H1 (cell line): ENCODE measurements around the gene CCDC148. TPM values are rescaled to one million over a fixed set of nuclear protein-coding genes. Genes with fewer than 3 reads are reported as not detected.

Experiments
- BACH1 ChIP-seq: IDR thresholded peaks from 2 replicates; pipeline ENCODE4 v1.6.1; 2012; ENCODE audit warnings: low read length, improper control_type of control experiment
- CTBP2 ChIP-seq: IDR thresholded peaks from 2 replicates; pipeline ENCODE4 v1.7.0; 2011; ENCODE audit warnings: borderline replicate concordance, mild to moderate bottlenecking, moderate library complexity, mixed read lengths, low read length; ENCODE audit not compliant: insufficient read depth, insufficient read length
- KDM1A ChIP-seq: fragments of 200-600, 300-600 bp; sonication (generic); IDR thresholded peaks from 2 replicates; pipeline ENCODE4 v1.7.1; 2016; ENCODE audit warnings: mild to moderate bottlenecking, low read length, borderline replicate concordance
- TAF1 ChIP-seq: IDR thresholded peaks from 2 replicates; pipeline ENCODE4 v1.6.1; 2011; ENCODE audit warnings: mild to moderate bottlenecking, low read depth, low read length
- polyA plus RNA-seq, 7 experiments: library from polyadenylated mRNA; depleted of rRNA in 3 of 7; stranded (reverse) in 5 of 7; unstranded in 2 of 7; fragments of >200 nt in 5 of 7; fragments of 200-250 nt in 2 of 7; gene quantifications; 1 replicate in 5 of 7; 2 replicates in 1 of 7; 4 replicates in 1 of 7; pipeline versions ENCODE4 v1.2.1 to v1.2.3, GENCODE V29; 2011 to 2013; ENCODE audit warnings: missing spikeins in 2 of 7, mixed read lengths in 2 of 7
- total RNA-seq: library from RNA; stranded (reverse); fragmentation: NEBNext Ultra II Directional; extraction: Animal tissue kit (Norgen Biotek cat#: 25700); gene quantifications from 2 replicates; pipeline ENCODE4 v1.2.1, GENCODE V29; 2021
- TF ChIP-seq, protein P1 (sequence below): IDR thresholded peaks from 2 replicates; pipeline ENCODE4 v1.6.1; 2012; ENCODE audit warnings: inconsistent platforms
- TF ChIP-seq, protein P2 (sequence below): IDR thresholded peaks from 2 replicates; pipeline ENCODE4 v1.6.1; 2011; ENCODE audit warnings: low read length, improper control_type of control experiment
- TF ChIP-seq, protein P3 (sequence below): IDR thresholded peaks from 2 replicates; pipeline ENCODE4 v1.6.1; 2012; ENCODE audit warnings: inconsistent platforms

CCDC148 gene
- total and polyA plus RNA-seq, 2 of the 8 experiments (the other 6 are each of a cell fraction or from before 2014, with no cell fraction given) = 0.45 to 1.3 TPM

DNA sequence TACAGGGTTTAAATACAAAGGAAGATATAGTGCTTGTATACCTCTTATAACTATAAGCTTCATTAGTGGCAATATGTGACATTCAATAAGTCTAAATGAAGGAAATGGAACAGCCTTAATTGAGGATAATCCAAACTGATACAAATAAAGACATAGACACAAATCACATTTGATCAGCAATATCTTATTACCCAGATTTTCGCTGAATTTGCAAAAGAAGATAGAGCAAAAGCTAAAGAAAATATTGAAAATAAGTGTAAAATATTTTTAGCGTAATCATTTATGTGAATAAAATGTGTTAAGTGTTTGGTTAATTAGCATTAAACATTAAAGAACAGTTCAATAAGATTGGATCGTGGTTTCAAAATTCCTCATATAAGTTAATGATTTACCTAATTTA is 51.2 kb downstream of the CCDC148 start (continued):
- TF ChIP-seq, protein P1, sequence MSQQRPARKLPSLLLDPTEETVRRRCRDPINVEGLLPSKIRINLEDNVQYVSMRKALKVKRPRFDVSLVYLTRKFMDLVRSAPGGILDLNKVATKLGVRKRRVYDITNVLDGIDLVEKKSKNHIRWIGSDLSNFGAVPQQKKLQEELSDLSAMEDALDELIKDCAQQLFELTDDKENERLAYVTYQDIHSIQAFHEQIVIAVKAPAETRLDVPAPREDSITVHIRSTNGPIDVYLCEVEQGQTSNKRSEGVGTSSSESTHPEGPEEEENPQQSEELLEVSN = no peak
- TF ChIP-seq BACH1 (no peak), KDM1A (no peak), TAF1 (no peak), CTBP2 (no peak)
- TF ChIP-seq, protein P2, sequence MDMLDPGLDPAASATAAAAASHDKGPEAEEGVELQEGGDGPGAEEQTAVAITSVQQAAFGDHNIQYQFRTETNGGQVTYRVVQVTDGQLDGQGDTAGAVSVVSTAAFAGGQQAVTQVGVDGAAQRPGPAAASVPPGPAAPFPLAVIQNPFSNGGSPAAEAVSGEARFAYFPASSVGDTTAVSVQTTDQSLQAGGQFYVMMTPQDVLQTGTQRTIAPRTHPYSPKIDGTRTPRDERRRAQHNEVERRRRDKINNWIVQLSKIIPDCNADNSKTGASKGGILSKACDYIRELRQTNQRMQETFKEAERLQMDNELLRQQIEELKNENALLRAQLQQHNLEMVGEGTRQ = no peak
- TF ChIP-seq, protein P3, sequence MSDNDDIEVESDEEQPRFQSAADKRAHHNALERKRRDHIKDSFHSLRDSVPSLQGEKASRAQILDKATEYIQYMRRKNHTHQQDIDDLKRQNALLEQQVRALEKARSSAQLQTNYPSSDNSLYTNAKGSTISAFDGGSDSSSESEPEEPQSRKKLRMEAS = no peak
- TF ChIP-seq, all 59 proteins: peak for 0
